HUES48 (cell line): ENCODE measurements around the gene PRKAG3.
A peak's percentile ranks its signal among the peaks of the same experiment; 100 is the strongest.

Experiments used
- H3K27ac ChIP-seq: one replicate; pipeline ENCODE4 v1.7.0; 2013; ENCODE audit warnings: low read depth, low read length, inconsistent platforms
- H3K27me3 ChIP-seq: 2 replicates; pipeline ENCODE4 v1.6.1; 2013; ENCODE audit warnings: mild to moderate bottlenecking, low read length; ENCODE audit not compliant: control insufficient read depth, insufficient read depth
- H3K36me3 ChIP-seq: 2 replicates; pipeline ENCODE4 v1.6.1; 2013; ENCODE audit warnings: low read length; ENCODE audit not compliant: control insufficient read depth, insufficient read depth
- H3K4me1 ChIP-seq: 2 replicates; pipeline ENCODE4 v1.6.1; 2013; ENCODE audit warnings: mild to moderate bottlenecking, low read length; ENCODE audit not compliant: control insufficient read depth, insufficient read depth
- H3K4me3 ChIP-seq: 2 replicates; pipeline ENCODE4 v1.5.1; 2013; ENCODE audit warnings: mild to moderate bottlenecking, low read depth, low read length
- H3K9ac ChIP-seq: 2 replicates; pipeline ENCODE4 v1.6.1; 2013; ENCODE audit warnings: mild to moderate bottlenecking, low read depth, low read length, moderate library complexity
- H3K9me3 ChIP-seq: 2 replicates; pipeline ENCODE4 v1.6.1; 2013; ENCODE audit warnings: low read length; ENCODE audit not compliant: control insufficient read depth, insufficient read depth

Gene PRKAG3

DNA sequence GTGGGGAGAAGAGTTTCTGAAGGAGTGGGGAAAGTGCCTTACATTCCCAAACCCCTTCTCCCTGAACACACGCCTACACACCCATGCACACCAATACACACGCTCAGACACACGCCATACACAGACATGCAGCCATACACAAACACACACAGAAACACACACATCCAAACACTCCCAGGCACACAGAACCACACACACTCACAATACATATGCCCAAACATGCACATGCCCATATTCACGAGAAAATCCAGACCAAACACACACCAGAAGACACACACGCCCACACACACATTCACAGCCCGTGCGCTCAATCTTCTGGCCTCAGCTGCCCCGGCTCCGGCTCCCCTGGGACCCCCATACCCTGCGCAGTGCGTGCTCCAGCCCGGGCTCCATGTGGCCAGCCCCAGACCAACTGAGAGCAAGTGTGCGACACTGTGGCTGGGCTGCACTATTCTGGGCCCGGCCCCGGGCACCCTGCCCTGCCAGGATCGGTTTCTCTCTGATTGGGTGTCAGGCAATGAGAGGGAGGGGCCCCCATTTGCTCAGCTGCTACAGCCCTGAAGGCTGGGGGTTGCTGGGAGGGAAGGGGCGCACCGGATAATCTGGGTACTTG is at the start of gene PRKAG3:
PRKAG3 (minus strand) TSS at position 426 of the 613 bp plus-strand sequence.
- Histone ChIP-seq H3K27ac (no peak within 1 kb of the TSS), H3K9ac (no peak within 1 kb of the TSS), H3K4me1 (no peaks in the 10 kb centered on the region), H3K9me3 (no peaks in the 10 kb centered on the region), H3K36me3 (no peaks in the 10 kb centered on the region), H3K27me3 (peaks cover 6% of the 10 kb centered on the region; the same call in 1 of the 2 replicates), H3K4me3 (no peak within 1 kb of the TSS)

- no peaks in the 10 kb centered on the region for H3K9me3 ChIP-seq
- peaks cover 100% of the 10 kb centered on the region for H3K27me3 ChIP-seq
- H3K9ac ChIP-seq: no peak overlapping the region
- H3K27ac ChIP-seq: no peak overlapping the region
- peaks cover 23% of the 10 kb centered on the region for H3K4me1 ChIP-seq
- H3K4me3 ChIP-seq: no peak overlapping the region; the same call in 1 of the 2 replicates
- no peaks in the 10 kb centered on the region for H3K36me3 ChIP-seq
Measured at GRCh38 chr2:218880859-218881594, 49.4 kb upstream of the PRKAG3 start.

GRCh38 chr2:218880102-218880858 is 48.7 kb upstream of the PRKAG3 start, which contains the start of gene WNT10A:
Gene WNT10A, plus strand, starts transcription at chr2:218880852. Its CDS starts 144 bp downstream, at chr2:218880996.
- no peaks in the 10 kb centered on the region for H3K36me3 ChIP-seq
- no peak within 1 kb of the TSS for H3K9ac ChIP-seq
- no peak within 1 kb of the TSS for H3K27ac ChIP-seq
- peaks cover 23% of the 10 kb centered on the region for H3K4me1 ChIP-seq
- H3K27me3 ChIP-seq: peaks cover 100% of the 10 kb centered on the region
- no peaks in the 10 kb centered on the region for H3K9me3 ChIP-seq
- H3K4me3 ChIP-seq: peak within 1 kb of the TSS; percentile 32; the same call in 1 of the 2 replicates

DNA sequence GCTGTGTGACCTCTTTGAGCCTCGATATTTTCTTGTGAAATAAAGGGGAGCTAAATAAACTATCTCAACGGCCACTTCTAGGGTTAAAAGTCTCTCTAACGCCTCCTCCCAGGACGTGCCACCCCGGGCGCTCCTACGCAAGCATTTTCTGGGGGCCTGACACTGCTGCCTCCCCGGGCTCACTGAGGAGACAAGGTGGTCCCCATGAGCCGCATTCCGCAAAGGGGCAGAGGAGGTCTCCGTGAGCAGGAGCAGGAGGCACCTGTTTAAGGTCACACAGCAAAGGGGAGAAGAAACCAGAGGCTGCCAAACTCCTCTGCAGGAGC is 48.1 kb upstream of the PRKAG3 start:
- no peaks in the 10 kb centered on the region for H3K36me3 ChIP-seq
- no peak overlapping the region for H3K27ac ChIP-seq
- H3K4me3 ChIP-seq: peak overlapping the region; percentile 32; the same call in 1 of the 2 replicates
- H3K9me3 ChIP-seq: no peaks in the 10 kb centered on the region
- H3K4me1 ChIP-seq: peaks cover 23% of the 10 kb centered on the region
- no peak overlapping the region for H3K9ac ChIP-seq
- peaks cover 100% of the 10 kb centered on the region for H3K27me3 ChIP-seq

- Histone ChIP-seq H3K27ac (no peak overlapping the region), H3K9me3 (no peaks in the 10 kb centered on the region), H3K36me3 (no peaks in the 10 kb centered on the region), H3K9ac (no peak overlapping the region), H3K4me1 (peaks cover 23% of the 10 kb centered on the region), H3K4me3 (no peak overlapping the region), H3K27me3 (peaks cover 100% of the 10 kb centered on the region)
Measured at GRCh38 chr2:218878926-218879761, 47.5 kb upstream of the PRKAG3 start.

DNA sequence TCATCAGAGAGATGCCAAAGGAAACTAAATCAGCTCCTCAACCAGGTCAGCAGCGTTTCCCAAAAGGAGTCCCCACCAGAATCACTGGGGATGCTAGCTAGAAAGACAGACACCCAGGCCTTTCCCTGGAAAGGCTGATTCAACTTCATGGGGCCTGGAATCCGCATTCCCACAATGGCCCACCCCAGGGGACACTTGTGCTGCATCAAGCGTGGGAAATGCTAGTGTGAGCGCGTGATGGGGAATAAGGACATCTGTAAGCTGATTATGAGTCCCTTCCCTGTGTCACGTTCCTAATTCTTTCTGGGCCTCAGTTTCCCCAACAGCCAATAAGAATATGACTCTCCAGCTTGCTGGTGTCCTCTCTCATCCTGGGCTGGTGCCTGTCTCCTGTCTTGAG is 46.9 kb upstream of the PRKAG3 start:
- no peak overlapping the region for H3K27ac ChIP-seq
- H3K4me1 ChIP-seq: peaks cover 23% of the 10 kb centered on the region
- peaks cover 100% of the 10 kb centered on the region for H3K27me3 ChIP-seq

GRCh38 chr2:218877891-218878290 is 46.3 kb upstream of the PRKAG3 start:
- no peaks in the 10 kb centered on the region for H3K36me3 ChIP-seq
- H3K9me3 ChIP-seq: no peaks in the 10 kb centered on the region
- H3K27me3 ChIP-seq: peaks cover 100% of the 10 kb centered on the region
- peaks cover 29% of the 10 kb centered on the region for H3K4me1 ChIP-seq
- no peak overlapping the region for H3K27ac ChIP-seq
- H3K9ac ChIP-seq: no peak overlapping the region
- no peak overlapping the region for H3K4me3 ChIP-seq

More for the DNA sequence above, 46.9 kb upstream of the PRKAG3 start:
- Histone ChIP-seq H3K9me3 (no peaks in the 10 kb centered on the region), H3K9ac (no peak overlapping the region), H3K36me3 (no peaks in the 10 kb centered on the region), H3K4me3 (no peak overlapping the region)

- peaks cover 35% of the 10 kb centered on the region for H3K4me1 ChIP-seq
- no peaks in the 10 kb centered on the region for H3K36me3 ChIP-seq
- no peak overlapping the region for H3K9ac ChIP-seq
- no peak overlapping the region for H3K4me3 ChIP-seq
- H3K27ac ChIP-seq: no peak overlapping the region
- peaks cover 100% of the 10 kb centered on the region for H3K27me3 ChIP-seq
- H3K9me3 ChIP-seq: no peaks in the 10 kb centered on the region
Measured at GRCh38 chr2:218877331-218877730, 45.7 kb upstream of the PRKAG3 start.

DNA sequence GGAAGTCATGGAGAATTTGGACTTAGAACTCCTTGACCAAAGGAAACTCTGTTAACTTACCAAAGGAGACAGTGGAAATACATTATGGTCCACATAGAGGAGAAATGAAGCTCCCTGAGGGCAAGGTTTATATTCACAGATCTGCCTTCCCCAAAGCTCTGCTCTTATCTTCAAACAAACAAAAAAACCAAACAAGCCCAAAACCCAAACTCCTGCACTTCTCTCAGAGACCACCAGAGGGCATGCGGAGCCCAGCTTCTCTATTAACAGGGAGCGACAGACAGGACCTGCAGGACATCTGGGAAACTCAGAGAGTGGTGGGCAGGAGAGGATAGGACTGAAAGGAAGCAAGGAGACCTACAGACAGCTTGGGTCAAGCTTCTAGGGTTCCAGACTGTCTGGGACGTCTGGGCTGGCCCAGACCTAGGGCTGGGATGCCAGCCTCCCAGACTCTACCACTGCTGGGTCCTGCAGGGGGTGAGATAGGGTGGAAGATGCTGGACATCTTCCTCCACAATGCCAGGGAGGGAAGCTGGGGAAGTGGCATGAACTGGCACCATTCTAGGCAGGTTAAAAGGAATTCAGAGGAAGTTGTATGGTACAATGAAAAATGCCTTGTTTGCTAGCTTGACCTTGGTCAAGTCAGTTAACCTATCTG is 45.1 kb upstream of the PRKAG3 start:
- peaks cover 35% of the 10 kb centered on the region for H3K4me1 ChIP-seq
- no peak overlapping the region for H3K4me3 ChIP-seq
- H3K9ac ChIP-seq: no peak overlapping the region
- no peak overlapping the region for H3K27ac ChIP-seq
- peaks cover 100% of the 10 kb centered on the region for H3K27me3 ChIP-seq
- H3K36me3 ChIP-seq: no peaks in the 10 kb centered on the region
- H3K9me3 ChIP-seq: no peaks in the 10 kb centered on the region

- Histone ChIP-seq H3K4me3 (no peak overlapping the region), H3K27ac (no peak overlapping the region), H3K36me3 (no peaks in the 10 kb centered on the region), H3K9me3 (no peaks in the 10 kb centered on the region), H3K4me1 (peaks cover 31% of the 10 kb centered on the region), H3K27me3 (peaks cover 100% of the 10 kb centered on the region), H3K9ac (no peak overlapping the region)
Measured at GRCh38 chr2:218875692-218876246, 44.2 kb upstream of the PRKAG3 start.
